Endothelial cell of umbilical vein (primary cell): Measurements from ENCODE around the gene CEP57.
"Not testable (repeated sequence)": the region's sequence is repeated elsewhere in the genome, so short reads cannot be mapped to it uniquely, and the experiment has no call there.

Experiments
- CTCF ChIP-seq, 2 donors: IDR thresholded peaks; 1 replicate in 1 of 2; 2 replicates in 1 of 2; pipeline ENCODE4 v1.5.1; 2011; ENCODE audit warnings: low read length in 2 of 2, mild to moderate bottlenecking in 2 of 2, moderate library complexity in 2 of 2, control low read depth in 1 of 2, inconsistent platforms in 1 of 2, low read depth in 1 of 2; ENCODE audit not compliant: insufficient read depth in 1 of 2; ENCODE audit errors: extremely low read depth in 1 of 2
- POLR2A ChIP-seq: IDR thresholded peaks from 2 replicates; pipeline ENCODE4 v1.6.1; 2012; ENCODE audit warnings: low read depth, mild to moderate bottlenecking, control low read depth, low read length

GRCh38 chr11:95860024-95860423 is 69.7 kb downstream of the CEP57 start:
- TF ChIP-seq CTCF (IDR thresholded peaks at IDR 0.05; ENCODE audit: extremely low read depth in 1 of 2, insufficient read depth in 1 of 2, low read depth in 1 of 2, low read length in 2 of 2); POLR2A: not testable (repeated sequence)
